Midbrain (tissue), 1 donor: ENCODE data around the gene NRG3.
A peak's percentile ranks its signal among the peaks of the same experiment; 100 is the strongest.

Experiments used
- DNase-seq: peaks from one replicate; lab custom pipeline; 2025; lab: John Stamatoyannopoulos, UW

NRG3 gene

GRCh38 chr10:81874875-81875466, at the start of gene NRG3:
TSS of gene NRG3 (plus strand) at chr10:81875194.
- DNase-seq: peak; percentile 25

- no peak for DNase-seq
These were observed 46.7 kb upstream of the NRG3 start for GRCh38 chr10:81828251-81828650.

GRCh38 chr10:81831060-81831459, 43.9 kb upstream of the NRG3 start:
- no peak for DNase-seq

- no peak for DNase-seq
These were observed 36.0 kb upstream of the NRG3 start for GRCh38 chr10:81838950-81839349.

- no peak for DNase-seq
These were observed 32.0 kb upstream of the NRG3 start for GRCh38 chr10:81843042-81843441.

GRCh38 chr10:81847675-81848074, 27.3 kb upstream of the NRG3 start:
- peak; percentile 2 for DNase-seq

- no peak for DNase-seq
These were observed 26.5 kb upstream of the NRG3 start for GRCh38 chr10:81848514-81848913.

- no peak for DNase-seq
These were observed 26.1 kb upstream of the NRG3 start for GRCh38 chr10:81848931-81849330.

- no peak for DNase-seq
These were observed 12.4 kb upstream of the NRG3 start for GRCh38 chr10:81862596-81862995.

GRCh38 chr10:81863771-81864170, 11.2 kb upstream of the NRG3 start:
- DNase-seq: no peak

GRCh38 chr10:81865581-81865980, 9.4 kb upstream of the NRG3 start:
- no peak for DNase-seq

- DNase-seq: no peak
These were observed 8.2 kb upstream of the NRG3 start for GRCh38 chr10:81866753-81867152.

GRCh38 chr10:81870472-81870871, 4.5 kb upstream of the NRG3 start:
- no peak for DNase-seq

GRCh38 chr10:81871558-81871957, 3.4 kb upstream of the NRG3 start:
- DNase-seq: no peak

GRCh38 chr10:81872206-81872862, 2.7 kb upstream of the NRG3 start:
- peak; percentile 9 for DNase-seq

GRCh38 chr10:81873231-81873931, 1.6 kb upstream of the NRG3 start:
- DNase-seq: no peak

- peak; percentile 30 for DNase-seq
These were observed 820 bp upstream of the NRG3 start for GRCh38 chr10:81873932-81874816.

GRCh38 chr10:81875467-81876252, 666 bp downstream of the NRG3 start:
- DNase-seq: no peak

- DNase-seq: peak; percentile 34
These were observed 1.5 kb downstream of the NRG3 start for GRCh38 chr10:81876253-81877077.

GRCh38 chr10:81877596-81877995, 2.6 kb downstream of the NRG3 start:
- peak; percentile 7 for DNase-seq

- DNase-seq: no peak
These were observed 7.0 kb downstream of the NRG3 start for GRCh38 chr10:81882011-81882410.
